IPS-15b (cell line): ENCODE data around the gene RAET1G.

Source experiments
- H3K27me3 ChIP-seq: one replicate; pipeline ENCODE4 v1.6.1; 2013; ENCODE audit warnings: low read length; ENCODE audit not compliant: control insufficient read depth, insufficient read depth
- H3K36me3 ChIP-seq: one replicate; pipeline ENCODE4 v1.6.1; 2013; ENCODE audit warnings: low read length; ENCODE audit not compliant: control insufficient read depth, insufficient read depth
- H3K4me1 ChIP-seq: one replicate; pipeline ENCODE4 v1.6.1; 2013; ENCODE audit warnings: mild to moderate bottlenecking, low read length; ENCODE audit not compliant: control insufficient read depth, insufficient read depth
- H3K4me3 ChIP-seq: one replicate; pipeline ENCODE4 v1.5.1; 2013; ENCODE audit warnings: low read depth, low read length
- H3K9ac ChIP-seq: one replicate; pipeline ENCODE4 v1.6.1; 2013; ENCODE audit warnings: low read depth, mild to moderate bottlenecking, low read length
- H3K9me3 ChIP-seq: one replicate; pipeline ENCODE4 v1.6.1; 2013; ENCODE audit warnings: mild to moderate bottlenecking, low read length; ENCODE audit not compliant: control insufficient read depth, insufficient read depth

RAET1G gene

GRCh38 chr6:149884215-149884614 is 38.7 kb downstream of the RAET1G start:
- Histone ChIP-seq H3K9me3 (no peaks in the 10 kb centered on the region), H3K4me1 (no peaks in the 10 kb centered on the region), H3K4me3 (no peak overlapping the region), H3K9ac (no peak overlapping the region), H3K36me3 (no peaks in the 10 kb centered on the region), H3K27me3 (peaks cover 17% of the 10 kb centered on the region)

- peaks cover 17% of the 10 kb centered on the region for H3K27me3 ChIP-seq
- no peaks in the 10 kb centered on the region for H3K36me3 ChIP-seq
- H3K4me1 ChIP-seq, result no peaks in the 10 kb centered on the region
- H3K9me3 ChIP-seq, result no peaks in the 10 kb centered on the region
- no peak overlapping the region for H3K9ac ChIP-seq
- no peak overlapping the region for H3K4me3 ChIP-seq
Measured at GRCh38 chr6:149881860-149882259, 41.1 kb downstream of the RAET1G start.

- H3K4me3 ChIP-seq, result no peak overlapping the region
- H3K4me1 ChIP-seq, result no peaks in the 10 kb centered on the region
- no peaks in the 10 kb centered on the region for H3K36me3 ChIP-seq
- H3K27me3 ChIP-seq, result peaks cover 17% of the 10 kb centered on the region
- H3K9me3 ChIP-seq, result no peaks in the 10 kb centered on the region
- no peak overlapping the region for H3K9ac ChIP-seq
Measured at GRCh38 chr6:149881066-149881766, 41.7 kb downstream of the RAET1G start.

- Histone ChIP-seq H3K36me3 (no peaks in the 10 kb centered on the region), H3K9me3 (no peaks in the 10 kb centered on the region), H3K4me1 (no peaks in the 10 kb centered on the region), H3K4me3 (no peak overlapping the region), H3K9ac (no peak overlapping the region), H3K27me3 (no peaks in the 10 kb centered on the region)
Measured at GRCh38 chr6:149877659-149878058, 45.3 kb downstream of the RAET1G start.

- no peaks in the 10 kb centered on the region for H3K36me3 ChIP-seq
- H3K4me3 ChIP-seq, result no peak overlapping the region
- no peaks in the 10 kb centered on the region for H3K4me1 ChIP-seq
- no peaks in the 10 kb centered on the region for H3K27me3 ChIP-seq
- no peaks in the 10 kb centered on the region for H3K9me3 ChIP-seq
- H3K9ac ChIP-seq, result no peak overlapping the region
Measured at GRCh38 chr6:149876241-149876933, 46.5 kb downstream of the RAET1G start.

GRCh38 chr6:149872233-149872632 is 50.7 kb downstream of the RAET1G start:
- H3K9ac ChIP-seq, result no peak overlapping the region
- H3K4me1 ChIP-seq, result peaks cover 10% of the 10 kb centered on the region
- no peak overlapping the region for H3K4me3 ChIP-seq
- no peaks in the 10 kb centered on the region for H3K9me3 ChIP-seq
- H3K36me3 ChIP-seq, result no peaks in the 10 kb centered on the region
- H3K27me3 ChIP-seq, result no peaks in the 10 kb centered on the region

- H3K4me3 ChIP-seq, result no peak overlapping the region
- H3K36me3 ChIP-seq, result no peaks in the 10 kb centered on the region
- H3K9me3 ChIP-seq, result no peaks in the 10 kb centered on the region
- peaks cover 10% of the 10 kb centered on the region for H3K4me1 ChIP-seq
- H3K9ac ChIP-seq, result no peak overlapping the region
- H3K27me3 ChIP-seq, result no peaks in the 10 kb centered on the region
Measured at GRCh38 chr6:149871182-149871581, 51.7 kb downstream of the RAET1G start.

- no peak overlapping the region for H3K4me3 ChIP-seq
- H3K27me3 ChIP-seq, result no peaks in the 10 kb centered on the region
- peaks cover 10% of the 10 kb centered on the region for H3K4me1 ChIP-seq
- H3K9me3 ChIP-seq, result no peaks in the 10 kb centered on the region
- H3K36me3 ChIP-seq, result no peaks in the 10 kb centered on the region
- no peak overlapping the region for H3K9ac ChIP-seq
Measured at GRCh38 chr6:149869275-149869892, 53.5 kb downstream of the RAET1G start.

GRCh38 chr6:149867876-149868640 is 54.9 kb downstream of the RAET1G start:
- no peaks in the 10 kb centered on the region for H3K9me3 ChIP-seq
- no peaks in the 10 kb centered on the region for H3K27me3 ChIP-seq
- H3K4me1 ChIP-seq, result peaks cover 10% of the 10 kb centered on the region
- no peaks in the 10 kb centered on the region for H3K36me3 ChIP-seq
- no peak overlapping the region for H3K4me3 ChIP-seq
- H3K9ac ChIP-seq, result no peak overlapping the region
